ENCODE measurements around the gene FAAP20.

GRCh38 chr1:2185880-2186855, 8.4 kb downstream of the FAAP20 start:
- no peak for TF ChIP-seq TEAD4 (CRISPR knock-in tag; IDR thresholded peaks at IDR 0.05)
- TF ChIP-seq E2F4 (CRISPR knock-in tag; IDR thresholded peaks at IDR 0.05; ENCODE audit: borderline replicate concordance, low read depth), result no peak

All from WTC11 (cell line).